SKM-1 (cell line): ENCODE data around the gene PLEKHG3.
"Not testable (repeated sequence)": the region's sequence is repeated elsewhere in the genome, so short reads cannot be mapped to it uniquely, and the experiment has no call there.

Experiments used
- DNase-seq: peaks from one replicate; lab custom pipeline; 2025; ENCODE audit not compliant: unreplicated experiment; lab: John Stamatoyannopoulos, UW

PLEKHG3 gene

GRCh38 chr14:64704143-64704742, at the start of gene PLEKHG3:
PLEKHG3 (plus strand) TSS chr14:64704424; CDS start chr14:64727632, 23,208 bp downstream.
- no peak for DNase-seq

- DNase-seq: peak; percentile 7
These were observed 49.3 kb upstream of the PLEKHG3 start for GRCh38 chr14:64654901-64655300.

GRCh38 chr14:64656986-64657385, 47.2 kb upstream of the PLEKHG3 start:
- no peak for DNase-seq

- no peak for DNase-seq
These were observed 46.0 kb upstream of the PLEKHG3 start for GRCh38 chr14:64658201-64658600.

- DNase-seq: not testable (repeated sequence)
These were observed 45.4 kb upstream of the PLEKHG3 start for GRCh38 chr14:64658700-64659264.

- no peak for DNase-seq
These were observed 44.9 kb upstream of the PLEKHG3 start for GRCh38 chr14:64659366-64659765.

- no peak for DNase-seq
These were observed 41.0 kb upstream of the PLEKHG3 start for GRCh38 chr14:64663174-64663573.

- DNase-seq: peak; percentile 15
These were observed 32.6 kb upstream of the PLEKHG3 start for GRCh38 chr14:64671591-64671990.

GRCh38 chr14:64673316-64673715, 30.9 kb upstream of the PLEKHG3 start:
- no peak for DNase-seq

GRCh38 chr14:64673748-64674147, 30.5 kb upstream of the PLEKHG3 start:
- peak; percentile 49 for DNase-seq

GRCh38 chr14:64674829-64675228, 29.4 kb upstream of the PLEKHG3 start:
- DNase-seq: no peak

GRCh38 chr14:64675312-64675711, 28.9 kb upstream of the PLEKHG3 start:
- no peak for DNase-seq

- no peak for DNase-seq
These were observed 27.7 kb upstream of the PLEKHG3 start for GRCh38 chr14:64676410-64677008.

GRCh38 chr14:64680013-64680713, 24.1 kb upstream of the PLEKHG3 start:
- no peak for DNase-seq

- no peak for DNase-seq
These were observed 23.5 kb upstream of the PLEKHG3 start for GRCh38 chr14:64680714-64681065.

- no peak for DNase-seq
These were observed 22.2 kb upstream of the PLEKHG3 start for GRCh38 chr14:64681796-64682710.

GRCh38 chr14:64682843-64683242, 21.4 kb upstream of the PLEKHG3 start:
- no peak for DNase-seq

- DNase-seq: no peak
These were observed 21.0 kb upstream of the PLEKHG3 start for GRCh38 chr14:64683264-64683663.

GRCh38 chr14:64684091-64684490, 20.1 kb upstream of the PLEKHG3 start:
- DNase-seq: no peak

GRCh38 chr14:64685371-64686281, 18.6 kb upstream of the PLEKHG3 start:
- DNase-seq: no peak
